CD4-positive, alpha-beta T cell (primary cell): ENCODE results near the gene GPR143. TPM values are rescaled to one million over a fixed set of nuclear protein-coding genes. Genes with fewer than 3 reads are reported as not detected.

ENCODE experiments used
- ATAC-seq: fragments of 200-7000 bp; cut with Tn5 transposase; one replicate; pipeline ENCODE4 v1.10.0; 2022; ENCODE audit warnings: mild to moderate bottlenecking; ENCODE audit not compliant: poor library complexity
- CTCF ChIA-PET: fragments of 350-600 bp; sonication (Branson Sonifier 250); formaldehyde crosslinking; loops from one replicate; lab custom pipeline; 2021; ENCODE audit warnings: antibody characterized with exemption, inconsistent platforms; lab: Charles Lee
- POLR2A ChIA-PET: fragments of 350-600 bp; sonication (Branson Sonifier 250); formaldehyde crosslinking; loops from one replicate; lab custom pipeline; 2021; ENCODE audit warnings: antibody characterized with exemption, inconsistent platforms; lab: Charles Lee
- DNase-seq, 14 experiments: peaks; one replicate each; pipeline ENCODE4 v3.0.0-alpha.2; 2013 to 2020; ENCODE audit warnings: mixed read lengths in 2 of 14
- H3K27ac ChIP-seq, 2 donors: one replicate each; pipeline versions ENCODE4 v1.5.1 to v1.7.0; 2013; ENCODE audit warnings: low read length in 2 of 2, low read depth in 1 of 2, mild to moderate bottlenecking in 1 of 2
- H3K27me3 ChIP-seq, 2 experiments: 1 replicate in 1 of 2; 2 replicates in 1 of 2; pipeline versions ENCODE4 v1.6.1 to v1.7.0; 2013; ENCODE audit warnings: low read length in 2 of 2, control low read depth in 1 of 2, mild to moderate bottlenecking in 1 of 2, moderate library complexity in 1 of 2; ENCODE audit not compliant: insufficient read depth in 2 of 2, control insufficient read depth in 1 of 2
- H3K36me3 ChIP-seq: one replicate; pipeline ENCODE4 v1.6.1; 2013; ENCODE audit warnings: low read length, control low read depth; ENCODE audit not compliant: insufficient read depth
- H3K4me1 ChIP-seq: one replicate; pipeline ENCODE4 v1.6.1; 2013; ENCODE audit warnings: low read length, control low read depth; ENCODE audit not compliant: insufficient read depth
- H3K4me3 ChIP-seq: one replicate; pipeline ENCODE4 v1.5.1; 2013; ENCODE audit warnings: mild to moderate bottlenecking, low read length, moderate library complexity
- H3K9me3 ChIP-seq, 2 experiments: 1 replicate in 1 of 2; 2 replicates in 1 of 2; pipeline versions ENCODE4 v1.6.1 to v1.7.0; 2013; ENCODE audit warnings: low read length in 2 of 2, mild to moderate bottlenecking in 2 of 2, control low read depth in 1 of 2, moderate library complexity in 1 of 2; ENCODE audit not compliant: control insufficient read depth in 1 of 2, insufficient read depth in 1 of 2
- H3K27ac Mint-ChIP-seq: one replicate; pipeline ENCODE4 v1.8.0; 2020; ENCODE audit warnings: mixed read lengths
- H3K27me3 Mint-ChIP-seq: one replicate; pipeline ENCODE4 v1.8.0; 2021; ENCODE audit warnings: mixed read lengths
- H3K36me3 Mint-ChIP-seq: one replicate; pipeline ENCODE4 v1.8.0; 2021; ENCODE audit warnings: low read depth, mixed read lengths
- H3K4me1 Mint-ChIP-seq: one replicate; pipeline ENCODE4 v1.8.0; 2021; ENCODE audit warnings: low read depth, mixed read lengths
- H3K4me3 Mint-ChIP-seq: one replicate; pipeline ENCODE4 v1.8.0; 2020; ENCODE audit warnings: mild to moderate bottlenecking, mixed read lengths
- H3K9me3 Mint-ChIP-seq: one replicate; pipeline ENCODE4 v1.8.0; 2020; ENCODE audit warnings: mixed read lengths
- intact Hi-C, 2 experiments: fragments of 100-400 bp; cut with DNase I in 1 of 2; cut with micrococcal nuclease in 1 of 2; formaldehyde crosslinking; loops; one replicate each; pipeline versions ENCODE4 v1.15.1 to v1.9.0; 2023 to 2025; cut with DNase I, micrococcal nuclease
- total RNA-seq, 174 experiments: library from RNA in 2 of 174; stranded (reverse) in 2 of 174; gene quantifications; one replicate each; pipeline ENCODE4 v1.2.3 and lab custom pipeline; 2021 to 2026
- TF ChIP-seq, protein P1 (sequence below): fragments of 200-600 bp; IDR thresholded peaks from one replicate; pipeline ENCODE4 v1.8.0; 2022; ENCODE audit warnings: antibody characterized with exemption, mild to moderate bottlenecking

GPR143 gene
- total RNA-seq, 2 experiments from 2014 or later, result not detected

DNA sequence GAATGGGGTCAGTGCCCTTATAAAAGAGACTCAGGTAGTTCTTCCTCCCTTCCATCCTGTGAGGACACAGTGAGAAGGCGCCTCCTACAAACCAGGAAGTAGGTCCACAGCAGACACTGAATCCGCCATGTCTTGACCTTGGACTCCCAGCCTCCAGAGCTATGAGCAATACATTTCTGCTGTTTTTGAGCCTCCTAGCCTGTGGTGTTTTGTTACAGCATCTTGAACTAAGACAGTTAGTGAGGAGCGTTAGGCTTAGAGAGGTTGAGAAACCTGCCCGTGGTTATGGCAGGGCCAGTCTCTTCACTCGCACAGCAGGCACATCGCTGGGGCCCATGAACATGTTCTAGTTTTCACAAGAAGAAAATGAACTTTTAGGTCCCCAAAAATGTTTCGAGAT is 40.3 kb upstream of the GPR143 start:
- H3K36me3 ChIP-seq, result no peaks in the 10 kb centered on the region
- no peaks in the 10 kb centered on the region for H3K9me3 ChIP-seq
- no peaks in the 10 kb centered on the region for H3K27me3 ChIP-seq
- POLR2A ChIA-PET, result no interaction called here
- H3K9me3 Mint-ChIP-seq, result no peaks in the 10 kb centered on the region
- H3K4me3 Mint-ChIP-seq, result no peak overlapping the region
- H3K27ac Mint-ChIP-seq, result no peak overlapping the region
- no peak overlapping the region for H3K4me3 ChIP-seq
- TF ChIP-seq, protein P1, sequence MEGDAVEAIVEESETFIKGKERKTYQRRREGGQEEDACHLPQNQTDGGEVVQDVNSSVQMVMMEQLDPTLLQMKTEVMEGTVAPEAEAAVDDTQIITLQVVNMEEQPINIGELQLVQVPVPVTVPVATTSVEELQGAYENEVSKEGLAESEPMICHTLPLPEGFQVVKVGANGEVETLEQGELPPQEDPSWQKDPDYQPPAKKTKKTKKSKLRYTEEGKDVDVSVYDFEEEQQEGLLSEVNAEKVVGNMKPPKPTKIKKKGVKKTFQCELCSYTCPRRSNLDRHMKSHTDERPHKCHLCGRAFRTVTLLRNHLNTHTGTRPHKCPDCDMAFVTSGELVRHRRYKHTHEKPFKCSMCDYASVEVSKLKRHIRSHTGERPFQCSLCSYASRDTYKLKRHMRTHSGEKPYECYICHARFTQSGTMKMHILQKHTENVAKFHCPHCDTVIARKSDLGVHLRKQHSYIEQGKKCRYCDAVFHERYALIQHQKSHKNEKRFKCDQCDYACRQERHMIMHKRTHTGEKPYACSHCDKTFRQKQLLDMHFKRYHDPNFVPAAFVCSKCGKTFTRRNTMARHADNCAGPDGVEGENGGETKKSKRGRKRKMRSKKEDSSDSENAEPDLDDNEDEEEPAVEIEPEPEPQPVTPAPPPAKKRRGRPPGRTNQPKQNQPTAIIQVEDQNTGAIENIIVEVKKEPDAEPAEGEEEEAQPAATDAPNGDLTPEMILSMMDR, result no peak
- H3K27me3 Mint-ChIP-seq, result no peaks in the 10 kb centered on the region
- ATAC-seq (no peak), DNase-seq (no peak)
- no peak overlapping the region for H3K27ac ChIP-seq
- no peaks in the 10 kb centered on the region for H3K4me1 Mint-ChIP-seq
- H3K4me1 ChIP-seq, result no peaks in the 10 kb centered on the region
- intact Hi-C loops, result no loop called here
- H3K36me3 Mint-ChIP-seq, result no peaks in the 10 kb centered on the region
- CTCF ChIA-PET, result no interaction called here

DNA sequence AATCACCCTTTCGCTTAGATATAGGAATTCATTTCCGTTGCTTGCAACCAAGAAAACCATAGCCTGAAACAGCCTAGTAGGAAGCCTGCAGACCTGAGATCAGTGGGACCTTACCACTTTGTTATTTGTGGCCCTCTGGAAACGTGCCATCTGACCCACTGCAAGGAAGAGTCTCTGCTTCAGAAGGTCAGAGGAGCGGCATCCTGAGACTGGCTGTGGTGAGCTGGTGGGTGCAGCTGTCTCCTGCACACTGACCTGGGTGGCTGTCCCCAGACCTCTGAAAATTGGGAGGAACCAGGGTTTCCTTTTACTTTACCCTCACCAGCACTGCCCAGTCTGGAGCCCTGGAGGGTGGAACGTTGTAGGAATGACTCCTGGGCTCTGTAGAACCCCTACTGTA is 38.8 kb upstream of the GPR143 start:
- POLR2A ChIA-PET, result no interaction called here

DNA sequence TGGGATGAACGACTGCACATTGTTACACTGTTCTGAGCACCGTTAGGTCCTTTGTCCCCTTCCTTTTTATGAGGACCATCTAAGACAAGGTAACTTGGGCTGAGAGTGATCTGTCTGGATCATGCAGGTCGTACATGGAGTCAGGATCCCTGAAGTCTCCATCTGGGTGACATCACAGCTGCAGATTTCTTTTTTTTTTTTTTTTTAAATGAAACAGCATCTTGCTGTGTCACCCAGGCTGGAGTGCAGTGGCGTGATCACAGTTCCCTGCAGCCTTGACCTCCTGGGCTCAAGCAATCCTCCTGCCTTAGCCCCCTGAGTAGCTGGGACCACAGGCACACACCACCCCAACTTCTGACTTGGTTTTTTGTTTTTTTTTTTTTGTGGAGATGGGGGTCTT is 37.1 kb upstream of the GPR143 start:
- Mint-ChIP-seq H3K27me3 (no peaks in the 10 kb centered on the region), H3K36me3 (no peaks in the 10 kb centered on the region), H3K9me3 (no peaks in the 10 kb centered on the region), H3K4me1 (no peaks in the 10 kb centered on the region), H3K4me3 (no peak overlapping the region), H3K27ac (no peak overlapping the region)
- Histone ChIP-seq H3K27me3 (no peaks in the 10 kb centered on the region), H3K36me3 (no peaks in the 10 kb centered on the region), H3K4me3 (no peak overlapping the region), H3K9me3 (peaks cover 0 to 5% of the 10 kb centered on the region in 2 experiments), H3K4me1 (no peaks in the 10 kb centered on the region), H3K27ac (no peak overlapping the region)
- TF ChIP-seq, protein P1, result no peak
- ChIA-PET POLR2A (no interaction called here), CTCF (no interaction called here)
- intact Hi-C loops, result no loop called here
- no peak for DNase-seq
- no peak for ATAC-seq

More for the DNA sequence above, 38.8 kb upstream of the GPR143 start:
- Histone ChIP-seq H3K9me3 (peaks cover 0 to 5% of the 10 kb centered on the region in 2 experiments), H3K4me3 (no peak overlapping the region), H3K27ac (no peak overlapping the region), H3K27me3 (no peaks in the 10 kb centered on the region), H3K4me1 (no peaks in the 10 kb centered on the region), H3K36me3 (no peaks in the 10 kb centered on the region)
- Mint-ChIP-seq H3K27ac (no peak overlapping the region), H3K36me3 (no peaks in the 10 kb centered on the region), H3K4me1 (no peaks in the 10 kb centered on the region), H3K4me3 (no peak overlapping the region), H3K27me3 (no peaks in the 10 kb centered on the region), H3K9me3 (no peaks in the 10 kb centered on the region)
- intact Hi-C loops, result no loop called here
- TF ChIP-seq, protein P1, result no peak
- ATAC-seq (no peak), DNase-seq (no peak)
- CTCF ChIA-PET, result no interaction called here
